Peyer's patch (tissue), 4 donors: Measurements from ENCODE around the gene LRRK2.

Experiments used
- CTCF ChIP-seq, 6 experiments: fragments of 450-650 bp in 4 of 6; fragments of 200-600 bp in 2 of 6; sonication (generic) in 1 of 6; IDR thresholded peaks; one replicate each; pipeline ENCODE4 v1.5.1; 2017 to 2019; ENCODE audit warnings: antibody characterized with exemption in 6 of 6, mild to moderate bottlenecking in 3 of 6, moderate library complexity in 1 of 6
- POLR2A ChIP-seq, 2 donors: fragments of 450-650 bp; IDR thresholded peaks; one replicate each; pipeline ENCODE4 v1.5.1; 2017; ENCODE audit warnings: antibody characterized with exemption in 2 of 2, mild to moderate bottlenecking in 2 of 2, moderate library complexity in 2 of 2

GRCh38 chr12:40405419-40405818 lies 180.6 kb downstream of the LRRK2 start:
- no peak for TF ChIP-seq POLR2A (IDR thresholded peaks at IDR 0.05)
- TF ChIP-seq CTCF (IDR thresholded peaks at IDR 0.05) = no peak
